Right lobe of liver (tissue), 6 donors: ENCODE results near the gene LYRM9. TPM values are rescaled to one million over a fixed set of nuclear protein-coding genes. Genes with fewer than 3 reads are reported as not detected.
"Not testable (repeated sequence)": the region's sequence is repeated elsewhere in the genome, so short reads cannot be mapped to it uniquely, and the experiment has no call there.

Source experiments
- ATAC-seq, 4 donors: fragments of 200-7000 bp; cut with Tn5 transposase; one replicate each; pipeline ENCODE4 v1.9.1; 2020; ENCODE audit warnings: mild to moderate bottlenecking in 4 of 4, moderate library complexity in 4 of 4
- DNase-seq, 3 donors: peaks; one replicate each; pipeline ENCODE4 v3.0.0-alpha.2; 2020
- H3K27ac ChIP-seq, 3 donors: fragments of 200-600 bp; one replicate each; pipeline ENCODE4 v1.8.0; 2022
- H3K27me3 ChIP-seq, 2 donors: fragments of 200-600 bp; one replicate each; pipeline ENCODE4 v1.8.0; 2022
- H3K36me3 ChIP-seq, 4 donors: fragments of 200-600 bp; sonication (generic) in 1 of 4; one replicate each; pipeline versions ENCODE4 v1.5.1 to v1.8.0; 2017 to 2022; ENCODE audit warnings: control low read depth in 1 of 4
- H3K4me1 ChIP-seq, 4 donors: fragments of 200-600 bp; sonication (generic) in 1 of 4; one replicate each; pipeline versions ENCODE4 v1.5.1 to v1.8.0; 2017 to 2022; ENCODE audit warnings: control low read depth in 1 of 4
- H3K4me3 ChIP-seq, 3 donors: fragments of 200-600 bp; one replicate each; pipeline ENCODE4 v1.8.0; 2022
- H3K9me3 ChIP-seq, 4 donors: fragments of 200-600 bp; sonication (generic) in 1 of 4; one replicate each; pipeline versions ENCODE4 v1.5.1 to v1.8.0; 2017 to 2022; ENCODE audit warnings: control low read depth in 1 of 4
- POLR2A ChIP-seq: fragments of 450-650 bp; IDR thresholded peaks from one replicate; pipeline ENCODE4 v1.6.1; 2017; ENCODE audit warnings: antibody characterized with exemption, mild to moderate bottlenecking
- WGBS: methylation state at CpG from one replicate; pipeline ENCODE4 v1.1.6; 2018; ENCODE audit warnings: low coverage, low lambda C conversion rate; ENCODE audit not compliant: insufficient coverage; ENCODE audit errors: missing lambda C conversion rate; 5-methylcytosine and 5-hydroxymethylcytosine counted together
- intact Hi-C, 2 donors: fragments of 100-400 bp; cut with DNase I; formaldehyde crosslinking; loops; one replicate each; pipeline versions ENCODE4 v1.11.2 to v1.14.1; 2022
- total RNA-seq, 6 experiments: library from RNA; depleted of rRNA in 2 of 6; stranded (reverse); fragments of >200 nt in 2 of 6; fragmentation: NEBNext Ultra II Directional in 3 of 6; extraction: Animal tissue kit (Norgen Biotek cat#: 25700) in 3 of 6; gene quantifications; one replicate each; pipeline versions ENCODE4 v1.1.0 to v1.2.4, GENCODE V29; 2016 to 2023
- TF ChIP-seq, protein P1 (sequence below), 4 donors: fragments of 200-600 bp in 3 of 4; fragments of 450-650 bp in 1 of 4; IDR thresholded peaks; one replicate each; pipeline versions ENCODE4 v1.5.1 to v1.8.0; 2016 to 2022; ENCODE audit warnings: antibody characterized with exemption in 4 of 4, mild to moderate bottlenecking in 2 of 4
- donor health status: DM: no; HTN: yes; CAD: no.
- donor health status: DM: no; HTN: no; CAD: no.
- donor health status: DM: no; HTN: no; CAD: no.
- donor health status: DM: no; HTN: yes; CAD: no.
- donor health status: DM: no; HTN: yes; CAD: no.

Gene LYRM9
- total RNA-seq, 6 experiments from 2014 or later = 4.1 to 7.2 (median 5.5) TPM

DNA sequence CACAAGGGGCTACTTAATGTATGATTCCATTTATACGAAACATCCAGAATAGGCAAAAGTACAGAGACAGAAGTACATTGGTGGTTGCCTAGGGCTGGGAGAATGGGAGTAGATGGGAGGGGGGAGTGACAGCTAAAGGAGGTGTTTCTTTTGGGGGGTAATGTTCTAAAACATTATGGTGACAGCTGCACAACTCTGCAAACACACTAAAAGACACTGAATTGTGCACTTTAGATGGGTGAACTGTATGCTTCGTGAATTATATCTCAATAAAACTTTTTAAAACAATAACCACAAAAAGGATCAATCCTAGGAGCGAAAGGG is 661 bp downstream of the LYRM9 start:
- TF ChIP-seq, protein P1, sequence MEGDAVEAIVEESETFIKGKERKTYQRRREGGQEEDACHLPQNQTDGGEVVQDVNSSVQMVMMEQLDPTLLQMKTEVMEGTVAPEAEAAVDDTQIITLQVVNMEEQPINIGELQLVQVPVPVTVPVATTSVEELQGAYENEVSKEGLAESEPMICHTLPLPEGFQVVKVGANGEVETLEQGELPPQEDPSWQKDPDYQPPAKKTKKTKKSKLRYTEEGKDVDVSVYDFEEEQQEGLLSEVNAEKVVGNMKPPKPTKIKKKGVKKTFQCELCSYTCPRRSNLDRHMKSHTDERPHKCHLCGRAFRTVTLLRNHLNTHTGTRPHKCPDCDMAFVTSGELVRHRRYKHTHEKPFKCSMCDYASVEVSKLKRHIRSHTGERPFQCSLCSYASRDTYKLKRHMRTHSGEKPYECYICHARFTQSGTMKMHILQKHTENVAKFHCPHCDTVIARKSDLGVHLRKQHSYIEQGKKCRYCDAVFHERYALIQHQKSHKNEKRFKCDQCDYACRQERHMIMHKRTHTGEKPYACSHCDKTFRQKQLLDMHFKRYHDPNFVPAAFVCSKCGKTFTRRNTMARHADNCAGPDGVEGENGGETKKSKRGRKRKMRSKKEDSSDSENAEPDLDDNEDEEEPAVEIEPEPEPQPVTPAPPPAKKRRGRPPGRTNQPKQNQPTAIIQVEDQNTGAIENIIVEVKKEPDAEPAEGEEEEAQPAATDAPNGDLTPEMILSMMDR (IDR thresholded peaks at IDR 0.05) = no peak
- TF ChIP-seq POLR2A = no peak
- H3K4me3 ChIP-seq = peak overlapping the region; percentile 63 to 86 (median 85)
- peaks cover 0 to 4% (median 0%) of the 10 kb centered on the region in 4 donors for H3K4me1 ChIP-seq
- WGBS = 21% methylated on average over 3 of the region's 3 CpGs
- ATAC-seq (no peak), DNase-seq (no peak)
- intact Hi-C loops = no loop called here
- H3K27ac ChIP-seq = peak overlapping the region; percentile 73 to 88 (median 86)
- no peaks in the 10 kb centered on the region for H3K27me3 ChIP-seq
- no peaks in the 10 kb centered on the region for H3K36me3 ChIP-seq
- H3K9me3 ChIP-seq = no peaks in the 10 kb centered on the region

DNA sequence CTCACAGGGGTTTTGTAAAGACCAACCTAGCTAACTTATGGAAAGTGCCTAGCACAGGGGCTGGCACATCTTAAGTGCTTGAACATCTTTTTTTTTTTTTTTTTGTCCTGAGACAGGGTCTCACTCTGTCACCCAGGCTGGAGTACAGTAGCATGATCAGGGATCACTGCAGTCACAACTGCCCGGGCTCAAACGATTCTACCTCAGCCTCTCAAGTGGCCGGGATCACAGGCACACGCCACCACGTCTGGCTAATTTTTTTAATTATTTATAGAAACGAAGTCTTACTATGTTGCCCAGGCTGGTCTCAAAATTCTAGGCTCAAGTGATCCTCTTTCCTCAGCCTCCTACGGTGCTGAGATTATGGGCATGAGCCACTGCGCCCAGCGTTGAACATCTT is 1.3 kb downstream of the LYRM9 start:
- Histone ChIP-seq H3K27me3 (no peaks in the 10 kb centered on the region), H3K4me1 (peaks cover 0 to 4% (median 0%) of the 10 kb centered on the region in 4 donors), H3K36me3 (no peaks in the 10 kb centered on the region), H3K4me3 (no peak overlapping the region), H3K9me3 (no peaks in the 10 kb centered on the region), H3K27ac (no peak overlapping the region)
- no peak for DNase-seq
- TF ChIP-seq POLR2A = no peak
- TF ChIP-seq, protein P1 (IDR thresholded peaks at IDR 0.05) = no peak
- no peak for ATAC-seq
- intact Hi-C loops = no loop called here
- WGBS = 94% methylated on average over 9 of the region's 9 CpGs

- Histone ChIP-seq H3K4me1 (peaks cover 0 to 4% (median 1%) of the 10 kb centered on the region in 4 donors), H3K27me3 (no peaks in the 10 kb centered on the region), H3K4me3 (no peak overlapping the region), H3K27ac (no peak overlapping the region), H3K36me3 (no peaks in the 10 kb centered on the region), H3K9me3 (no peaks in the 10 kb centered on the region)
- no peak for DNase-seq
- intact Hi-C loops = no loop called here
- no peak for ATAC-seq
- 88% methylated on average over 3 of the region's 4 CpGs for WGBS
- TF ChIP-seq POLR2A = no peak
- TF ChIP-seq, protein P1 (IDR thresholded peaks at IDR 0.05) = no peak
These were observed 3.4 kb downstream of the LYRM9 start for GRCh38 chr17:27889711-27890251.

DNA sequence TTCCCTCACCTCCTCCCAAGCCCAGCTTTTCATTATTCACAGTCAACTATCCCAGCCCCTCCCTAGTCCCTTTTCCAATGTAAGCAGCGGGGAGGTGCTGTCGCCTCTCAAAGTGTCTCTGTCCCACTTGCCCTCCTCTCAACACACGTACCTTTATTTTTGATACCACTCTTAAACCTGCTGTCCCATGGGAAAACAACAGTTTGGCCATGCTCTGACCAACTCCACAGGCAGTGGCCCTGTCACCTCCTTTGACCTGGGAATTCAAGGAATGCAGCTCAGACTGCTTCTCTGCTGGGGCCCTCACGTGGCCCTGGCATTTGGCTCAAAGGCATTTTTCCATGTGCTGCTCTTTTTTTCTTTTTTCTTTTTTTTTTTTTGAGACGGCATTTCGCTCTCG is 4.2 kb downstream of the LYRM9 start:
- Histone ChIP-seq H3K9me3 (no peaks in the 10 kb centered on the region), H3K27ac (no peak overlapping the region), H3K36me3 (no peaks in the 10 kb centered on the region), H3K27me3 (no peaks in the 10 kb centered on the region), H3K4me3 (no peak overlapping the region), H3K4me1 (peaks cover 0 to 4% (median 1%) of the 10 kb centered on the region in 4 donors)
- intact Hi-C loops = no loop called here
- no peak for ATAC-seq
- WGBS = 63% methylated on average over 5 of the region's 7 CpGs
- no peak for DNase-seq
- TF ChIP-seq POLR2A = no peak
- TF ChIP-seq, protein P1 (IDR thresholded peaks at IDR 0.05) = no peak

- Histone ChIP-seq H3K27me3 (no peaks in the 10 kb centered on the region), H3K4me3 (no peak overlapping the region), H3K9me3 (no peaks in the 10 kb centered on the region), H3K36me3 (no peaks in the 10 kb centered on the region), H3K4me1 (peaks cover 0 to 4% (median 1%) of the 10 kb centered on the region in 4 donors), H3K27ac (no peak overlapping the region)
- TF ChIP-seq, protein P1 (IDR thresholded peaks at IDR 0.05) = no peak
- TF ChIP-seq POLR2A = no peak
- 63% methylated on average over 2 of the region's 2 CpGs for WGBS
- ATAC-seq (no peak), DNase-seq (no peak)
- intact Hi-C loops = no loop called here
These were observed 5.1 kb downstream of the LYRM9 start for GRCh38 chr17:27888067-27888466.

DNA sequence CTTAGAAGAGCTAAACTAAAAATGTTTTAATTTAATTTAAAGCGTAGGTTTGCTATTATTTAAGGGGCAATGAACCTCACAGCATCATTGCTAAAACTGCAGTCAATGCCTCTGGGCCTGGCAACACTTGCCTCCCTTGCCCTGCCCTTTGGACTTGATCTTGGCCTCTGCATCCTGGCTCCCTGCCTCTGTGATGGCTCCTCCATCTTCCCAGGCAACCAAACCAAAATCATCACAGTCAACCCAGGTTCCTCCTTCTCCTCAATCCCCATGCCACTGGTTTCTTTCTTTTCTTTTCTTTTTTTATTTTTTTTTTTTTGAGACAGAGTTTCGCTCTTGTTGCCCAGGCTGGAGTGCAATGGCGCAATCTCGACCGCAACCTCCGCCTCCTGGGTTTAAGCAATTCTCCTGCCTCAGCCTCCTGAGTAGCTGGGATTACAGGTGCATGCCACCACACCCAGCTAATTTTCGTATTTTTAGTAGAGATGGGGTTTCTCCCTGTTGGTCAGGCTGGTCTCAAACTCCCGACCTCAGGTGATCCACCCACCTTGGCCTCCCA is 6.7 kb downstream of the LYRM9 start:
- H3K27ac ChIP-seq, H3K4me3 ChIP-seq, H3K27me3 ChIP-seq, H3K9me3 ChIP-seq, H3K36me3 ChIP-seq, H3K4me1 ChIP-seq, intact Hi-C loops: not testable (repeated sequence)
- ATAC-seq (peak; percentile 86 to 94 (median 88)), DNase-seq (peak; percentile 58 to 75 (median 74))
- WGBS = 74% methylated on average over 7 of the region's 8 CpGs
